Smooth muscle cell (in vitro differentiated cells): Measurements from ENCODE around the gene STAT3. TPM values are rescaled to one million over a fixed set of nuclear protein-coding genes. Genes with fewer than 3 reads are reported as not detected.

Experiments
- DNase-seq: peaks from one replicate; lab custom pipeline; 2025; ENCODE audit not compliant: unreplicated experiment; lab: John Stamatoyannopoulos, UW
- H2AFZ ChIP-seq: fragments of 200-600 bp; sonication (generic); 2 replicates; pipeline ENCODE4 v1.6.0; 2016; ENCODE audit warnings: antibody characterized with exemption, low read depth, mild to moderate bottlenecking
- H3F3A ChIP-seq: fragments of 200-600 bp; sonication (generic); 2 replicates; pipeline ENCODE4 v1.6.0; 2017; ENCODE audit warnings: antibody characterized with exemption, low read depth
- H3K27ac ChIP-seq: fragments of 200-600 bp; sonication (generic); 2 replicates; pipeline ENCODE4 v1.5.1; 2016; ENCODE audit warnings: low read depth, mild to moderate bottlenecking
- H3K27me3 ChIP-seq: fragments of 200-600 bp; sonication (generic); 2 replicates; pipeline ENCODE4 v1.6.1; 2016; ENCODE audit warnings: low read depth, mild to moderate bottlenecking
- H3K36me3 ChIP-seq: fragments of 200-600 bp; sonication (generic); 2 replicates; pipeline ENCODE4 v1.5.1; 2016; ENCODE audit warnings: low read depth
- H3K4me1 ChIP-seq: fragments of 200-600 bp; sonication (generic); 2 replicates; pipeline ENCODE4 v1.5.1; 2016; ENCODE audit warnings: low read depth
- H3K4me2 ChIP-seq: fragments of 200-600 bp; sonication (generic); 2 replicates; pipeline ENCODE4 v1.6.0; 2016; ENCODE audit warnings: mild to moderate bottlenecking
- H3K4me3 ChIP-seq: fragments of 200-600 bp; sonication (generic); 2 replicates; pipeline ENCODE4 v1.5.1; 2016; ENCODE audit warnings: mild to moderate bottlenecking
- H3K79me2 ChIP-seq: fragments of 200-600 bp; sonication (generic); 2 replicates; pipeline ENCODE4 v1.6.0; 2016; ENCODE audit warnings: low read depth, mild to moderate bottlenecking
- H3K9ac ChIP-seq: fragments of 200-600 bp; sonication (generic); 2 replicates; pipeline ENCODE4 v1.6.0; 2016; ENCODE audit warnings: low read depth
- H3K9me3 ChIP-seq: fragments of 200-600 bp; sonication (generic); replicated peaks from 2 replicates; pipeline ENCODE4 v1.5.1; 2016; ENCODE audit warnings: low read depth
- H4K20me1 ChIP-seq: fragments of 200-600 bp; sonication (generic); 2 replicates; pipeline ENCODE4 v1.6.0; 2016; ENCODE audit warnings: low read depth
- WGBS: methylation state at CpG from one replicate; pipeline ENCODE4 v1.1.7; 2016; ENCODE audit warnings: low lambda C conversion rate; 5-methylcytosine and 5-hydroxymethylcytosine counted together
- polyA plus RNA-seq: library from polyadenylated mRNA; unstranded; fragments of >200 nt; fragmentation: Nextera tagmentation; extraction: Ambion mirVana; gene quantifications from 2 replicates; pipeline ENCODE4 v1.2.1, GENCODE V29; 2016
- total RNA-seq: library from RNA; depleted of rRNA; stranded (reverse); fragments of >200 nt; gene quantifications from 2 replicates; pipeline ENCODE4 v1.2.3, GENCODE V29; 2014
- TF ChIP-seq, protein P1 (sequence below): fragments of 200-600 bp; sonication (generic); IDR thresholded peaks from 2 replicates; pipeline ENCODE4 v1.5.1; 2017; ENCODE audit warnings: borderline replicate concordance, mild to moderate bottlenecking, antibody characterized with exemption; ENCODE audit not compliant: insufficient read depth, poor library complexity, severe bottlenecking

Gene STAT3
- total and polyA plus RNA-seq, 2 experiments from 2014 or later, result 85.6 to 87.7 TPM

GRCh38 chr17:42287305-42287976, 100.8 kb downstream of the STAT3 start:
- DNase-seq, result no peak
- no peaks in the 10 kb centered on the region for H3K27me3 ChIP-seq
- no peaks in the 10 kb centered on the region for H4K20me1 ChIP-seq
- no peaks in the 10 kb centered on the region for H3F3A ChIP-seq
- H3K4me2 ChIP-seq, result peak overlapping the region; percentile 85
- H3K9ac ChIP-seq, result no peak overlapping the region
- H3K4me1 ChIP-seq, result peaks cover 4% of the 10 kb centered on the region
- no peaks in the 10 kb centered on the region for H3K79me2 ChIP-seq
- peak overlapping the region; percentile 79 for H2AFZ ChIP-seq
- no peak overlapping the region for H3K27ac ChIP-seq
- 74% methylated on average over 14 of the region's 14 CpGs for WGBS
- H3K9me3 ChIP-seq, result no peaks in the 10 kb centered on the region
- H3K36me3 ChIP-seq, result no peaks in the 10 kb centered on the region
- TF ChIP-seq, protein P1, sequence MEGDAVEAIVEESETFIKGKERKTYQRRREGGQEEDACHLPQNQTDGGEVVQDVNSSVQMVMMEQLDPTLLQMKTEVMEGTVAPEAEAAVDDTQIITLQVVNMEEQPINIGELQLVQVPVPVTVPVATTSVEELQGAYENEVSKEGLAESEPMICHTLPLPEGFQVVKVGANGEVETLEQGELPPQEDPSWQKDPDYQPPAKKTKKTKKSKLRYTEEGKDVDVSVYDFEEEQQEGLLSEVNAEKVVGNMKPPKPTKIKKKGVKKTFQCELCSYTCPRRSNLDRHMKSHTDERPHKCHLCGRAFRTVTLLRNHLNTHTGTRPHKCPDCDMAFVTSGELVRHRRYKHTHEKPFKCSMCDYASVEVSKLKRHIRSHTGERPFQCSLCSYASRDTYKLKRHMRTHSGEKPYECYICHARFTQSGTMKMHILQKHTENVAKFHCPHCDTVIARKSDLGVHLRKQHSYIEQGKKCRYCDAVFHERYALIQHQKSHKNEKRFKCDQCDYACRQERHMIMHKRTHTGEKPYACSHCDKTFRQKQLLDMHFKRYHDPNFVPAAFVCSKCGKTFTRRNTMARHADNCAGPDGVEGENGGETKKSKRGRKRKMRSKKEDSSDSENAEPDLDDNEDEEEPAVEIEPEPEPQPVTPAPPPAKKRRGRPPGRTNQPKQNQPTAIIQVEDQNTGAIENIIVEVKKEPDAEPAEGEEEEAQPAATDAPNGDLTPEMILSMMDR, result no peak
- H3K4me3 ChIP-seq, result peak overlapping the region; percentile 62

DNA sequence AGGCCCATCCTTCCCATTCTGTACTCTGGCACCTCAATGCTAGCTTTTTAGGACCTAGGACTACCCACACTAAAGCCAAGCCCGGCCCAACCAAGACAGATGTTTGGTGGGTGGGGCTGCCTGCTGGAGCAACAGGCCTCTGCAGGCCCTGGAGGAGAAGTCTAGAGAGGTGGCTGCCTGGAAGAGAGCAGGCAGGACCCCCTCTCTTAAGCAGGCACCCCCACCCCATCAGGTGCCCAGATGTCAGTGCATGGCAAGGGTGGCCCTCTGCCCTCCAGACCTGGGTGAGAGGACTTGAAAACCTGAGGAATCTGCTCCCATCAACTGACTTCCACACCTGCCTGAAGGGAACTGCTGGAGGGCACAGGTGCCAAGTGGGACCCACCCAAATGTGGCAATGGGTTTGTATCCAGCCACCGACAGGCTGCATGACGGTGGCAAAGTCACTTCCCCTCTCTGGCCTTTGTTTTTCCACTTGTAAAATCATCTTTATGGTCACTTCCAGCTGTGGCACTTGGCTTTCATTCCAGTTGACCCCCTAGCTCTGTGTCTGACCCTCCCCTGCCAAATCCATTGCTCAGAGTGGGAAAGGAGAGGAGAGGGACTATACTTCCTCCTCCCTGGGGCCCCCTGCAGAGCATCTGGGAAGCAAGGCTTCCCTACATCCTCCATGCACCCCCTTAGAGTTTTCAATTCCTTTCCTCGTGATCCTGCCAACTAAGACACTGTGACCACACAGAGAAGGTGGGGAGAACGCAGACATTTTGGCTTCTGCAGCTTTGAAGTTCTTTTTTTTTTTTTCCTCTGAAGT, 101.6 kb downstream of the STAT3 start:
- TF ChIP-seq, protein P1, result no peak
- no peak overlapping the region for H3K4me3 ChIP-seq
- no peaks in the 10 kb centered on the region for H3K9me3 ChIP-seq
- H3K9ac ChIP-seq, result no peak overlapping the region
- H3K4me2 ChIP-seq, result peak overlapping the region; percentile 85
- peaks cover 4% of the 10 kb centered on the region for H3K4me1 ChIP-seq
- no peaks in the 10 kb centered on the region for H3F3A ChIP-seq
- no peaks in the 10 kb centered on the region for H3K36me3 ChIP-seq
- no peak overlapping the region for H3K27ac ChIP-seq
- H2AFZ ChIP-seq, result no peak overlapping the region
- WGBS, result 95% methylated on average over 5 of the region's 5 CpGs
- H4K20me1 ChIP-seq, result no peaks in the 10 kb centered on the region
- no peaks in the 10 kb centered on the region for H3K79me2 ChIP-seq
- H3K27me3 ChIP-seq, result no peaks in the 10 kb centered on the region
- no peak for DNase-seq

GRCh38 chr17:42285346-42286050, 102.7 kb downstream of the STAT3 start:
- TF ChIP-seq, protein P1, result no peak
- H3K27me3 ChIP-seq, result no peaks in the 10 kb centered on the region
- DNase-seq, result no peak
- no peaks in the 10 kb centered on the region for H3K9me3 ChIP-seq
- peaks cover 4% of the 10 kb centered on the region for H3K4me1 ChIP-seq
- WGBS, result 97% methylated on average over 11 of the region's 11 CpGs
- H2AFZ ChIP-seq, result no peak overlapping the region
- H3F3A ChIP-seq, result no peaks in the 10 kb centered on the region
- H3K36me3 ChIP-seq, result no peaks in the 10 kb centered on the region
- H3K4me3 ChIP-seq, result no peak overlapping the region
- no peaks in the 10 kb centered on the region for H3K79me2 ChIP-seq
- H3K27ac ChIP-seq, result no peak overlapping the region
- no peaks in the 10 kb centered on the region for H4K20me1 ChIP-seq
- H3K9ac ChIP-seq, result no peak overlapping the region
- no peak overlapping the region for H3K4me2 ChIP-seq
